GM19397 (cell line): ENCODE results near the gene ANKRD42.
"Not testable (repeated sequence)": the region's sequence is repeated elsewhere in the genome, so short reads cannot be mapped to it uniquely, and the experiment has no call there.

ENCODE experiments used
- ATAC-seq: cut with Tn5 transposase; IDR thresholded peaks from one replicate; pipeline ENCODE4 v1.9.1; 2021; ENCODE audit warnings: mild to moderate bottlenecking, moderate library complexity; ENCODE audit not compliant: unreplicated experiment

The ANKRD42 gene

DNA sequence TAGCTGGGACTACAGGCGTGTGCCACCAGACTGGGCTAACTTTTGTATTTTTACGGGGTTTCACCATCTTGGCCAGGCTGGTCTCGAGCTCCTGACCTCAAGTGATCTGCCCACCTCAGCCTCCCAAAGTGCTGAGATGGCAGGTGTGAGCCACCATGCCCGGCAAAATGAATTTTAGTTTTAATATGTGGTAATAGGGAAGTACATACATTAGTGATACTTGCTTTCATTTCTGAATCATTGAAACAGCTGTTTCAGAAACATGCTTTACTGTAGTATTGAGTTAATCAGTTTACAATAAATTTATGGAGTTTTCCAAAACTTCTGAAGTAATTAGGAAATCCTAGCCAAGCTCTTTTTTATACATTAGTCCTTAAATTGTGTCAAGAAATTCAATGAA is 21.0 kb upstream of the ANKRD42 start:
- no peak for ATAC-seq

DNA sequence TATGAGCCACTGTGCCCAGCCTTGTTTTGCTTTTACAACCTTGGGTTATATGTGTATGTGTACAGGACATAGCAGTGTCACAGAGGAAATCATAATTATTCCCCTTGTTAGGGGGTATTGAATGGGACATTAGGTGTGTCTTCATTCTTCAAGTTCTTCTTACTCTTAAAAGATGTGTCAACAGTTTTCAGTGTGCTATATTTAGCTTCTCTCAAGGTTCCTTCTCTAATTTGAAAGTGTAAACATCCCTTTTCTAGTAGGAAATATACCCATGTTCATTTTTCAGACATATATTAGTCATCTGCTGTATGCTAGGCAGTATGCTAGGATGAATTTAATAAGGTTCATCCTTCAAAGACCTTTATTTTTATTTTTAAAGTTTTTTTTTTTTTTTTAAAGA is 19.5 kb upstream of the ANKRD42 start:
- ATAC-seq, result no peak

DNA sequence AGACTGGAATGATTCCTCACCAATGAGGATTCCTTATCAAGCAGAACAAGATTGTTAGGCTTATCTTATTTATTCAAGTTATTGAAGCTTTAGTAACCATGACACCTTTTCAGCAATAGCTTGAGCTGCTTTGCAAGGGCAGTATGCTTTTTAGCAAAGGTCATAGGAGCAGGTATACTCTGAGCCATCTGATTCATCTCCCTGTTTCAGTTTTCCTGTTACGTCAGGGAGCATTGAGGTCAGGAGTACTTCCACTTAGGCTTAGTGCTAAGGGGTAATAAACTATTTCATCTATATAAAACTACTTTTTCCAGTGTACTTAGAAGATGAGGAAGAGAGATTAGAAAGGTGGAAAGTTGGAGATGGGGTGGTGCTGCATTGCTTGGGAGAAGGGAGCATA is 17.7 kb upstream of the ANKRD42 start:
- ATAC-seq, result no peak

DNA sequence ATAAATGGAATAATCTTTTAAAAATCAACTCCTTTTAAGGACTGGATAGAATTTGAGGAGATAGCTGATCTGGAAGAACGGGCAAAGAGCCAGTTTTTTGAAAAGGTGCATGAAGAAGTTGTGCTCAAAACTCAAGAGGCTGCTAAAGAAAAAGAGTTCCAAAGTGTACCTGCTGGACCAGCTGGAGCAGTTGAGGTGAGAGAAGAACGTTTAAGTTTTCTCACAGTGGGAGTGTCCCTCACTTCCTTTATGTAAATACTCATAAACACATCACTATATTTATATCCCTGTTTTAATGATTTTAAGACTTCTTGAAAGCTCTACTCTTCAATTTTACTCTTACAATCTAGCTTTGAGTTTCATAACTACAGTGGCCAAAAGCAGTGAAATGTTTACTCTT is 11.7 kb upstream of the ANKRD42 start:
- ATAC-seq, result no peak

DNA sequence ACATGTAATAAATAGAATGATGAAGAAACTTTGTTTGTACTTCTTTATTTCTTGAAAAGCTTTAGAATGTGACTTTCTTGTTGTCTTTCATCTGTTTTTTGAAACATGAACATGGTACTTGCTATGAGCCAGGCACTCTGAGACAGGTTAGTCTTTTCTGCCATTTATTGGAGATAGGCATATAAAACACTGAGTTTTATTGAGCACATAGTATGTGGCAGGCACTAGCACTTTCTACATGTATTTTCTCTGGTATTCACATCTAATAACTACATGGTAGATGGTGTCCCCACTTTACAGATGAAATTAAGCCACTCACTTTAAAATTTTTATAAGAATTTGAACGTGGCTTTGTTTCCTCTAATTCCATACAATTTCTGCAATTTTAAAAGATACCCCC is 7.7 kb upstream of the ANKRD42 start:
- ATAC-seq, result no peak

DNA sequence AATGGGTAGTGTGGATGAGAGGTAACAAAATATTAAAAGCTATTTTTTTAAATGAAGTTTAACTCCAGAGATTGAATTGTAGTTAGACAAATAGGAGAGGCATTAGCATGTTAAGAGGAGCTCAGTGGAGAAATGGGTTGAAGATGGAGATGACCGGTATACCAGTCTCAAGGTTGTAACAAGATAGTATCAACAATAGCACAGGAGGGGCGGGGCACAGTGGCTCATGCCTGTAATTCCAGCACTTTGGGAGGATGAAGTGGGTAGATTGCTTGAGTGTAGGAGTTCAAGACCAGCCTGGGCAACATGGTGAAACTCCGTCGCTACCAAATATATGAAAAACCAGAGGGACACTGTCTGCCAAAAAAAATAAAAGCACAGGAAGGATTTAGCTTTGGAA is 6.0 kb upstream of the ANKRD42 start:
- ATAC-seq, result no peak

DNA sequence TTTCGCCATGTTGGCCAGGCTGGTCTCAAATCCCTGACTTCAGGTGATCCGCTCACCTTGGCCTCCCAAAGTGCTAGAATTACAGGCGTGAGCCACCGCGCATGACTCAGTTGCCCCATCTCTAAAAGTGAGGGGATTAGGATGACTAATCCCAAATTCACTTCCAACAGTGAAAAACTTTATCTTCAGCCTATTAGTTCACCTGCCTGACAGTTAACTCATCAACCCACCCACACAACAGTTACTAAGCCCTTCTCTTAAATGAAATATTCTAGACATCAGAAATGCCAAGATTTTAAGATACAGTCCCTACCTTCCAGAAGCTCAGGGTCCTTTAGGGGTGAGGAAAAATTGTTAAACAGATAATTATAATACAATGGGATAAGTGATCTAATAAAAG is 2.0 kb upstream of the ANKRD42 start:
- no peak for ATAC-seq

DNA sequence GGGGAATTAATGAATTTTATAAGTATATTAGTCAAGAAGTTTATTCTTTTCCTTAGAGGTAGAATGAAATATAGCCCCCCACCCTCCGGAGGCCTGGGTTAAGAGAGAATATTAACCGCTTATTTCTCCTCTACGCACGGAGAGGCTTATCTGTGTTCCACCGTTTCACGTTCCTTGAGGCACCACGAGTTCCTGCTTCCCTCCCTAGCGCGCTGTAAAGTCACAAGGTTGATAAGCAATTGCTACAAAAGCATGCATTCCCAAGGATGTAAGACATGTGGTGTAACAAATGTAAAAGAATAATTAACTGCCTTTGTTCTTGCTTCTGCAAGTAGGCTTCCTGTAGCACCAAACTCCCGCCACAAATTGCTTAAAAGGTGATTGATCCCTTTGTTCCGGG is 1.5 kb upstream of the ANKRD42 start:
- no peak for ATAC-seq

DNA sequence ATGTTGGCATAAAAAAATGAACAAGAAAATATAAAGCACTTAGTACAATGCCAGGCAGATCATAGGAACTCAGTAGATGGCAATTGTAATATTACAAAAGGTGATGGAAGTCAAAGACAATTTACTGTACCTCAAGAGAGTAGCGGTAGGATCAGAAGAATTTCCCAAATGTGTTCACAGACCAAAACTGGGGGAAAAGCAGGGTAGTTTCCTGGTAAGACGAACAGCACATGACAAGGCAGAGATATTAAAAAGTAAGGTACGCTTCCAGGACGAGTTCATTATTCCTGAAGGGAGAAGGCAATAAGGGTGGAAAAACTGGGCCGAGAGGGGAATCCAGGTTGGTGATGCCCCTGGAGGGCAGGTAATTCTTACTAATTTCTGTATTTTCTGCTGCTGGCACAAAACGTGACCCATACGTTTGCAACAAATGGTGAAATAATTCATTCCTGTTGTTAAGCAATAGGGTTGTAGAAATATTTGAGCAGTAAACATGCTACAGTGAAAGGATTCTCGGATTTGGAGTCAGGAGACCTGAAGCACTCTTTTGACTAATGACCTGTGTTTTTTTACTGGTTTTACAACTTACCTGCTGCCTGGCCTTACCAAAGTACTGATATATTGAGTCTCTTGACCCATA is 786 bp upstream of the ANKRD42 start:
- ATAC-seq, result no peak

DNA sequence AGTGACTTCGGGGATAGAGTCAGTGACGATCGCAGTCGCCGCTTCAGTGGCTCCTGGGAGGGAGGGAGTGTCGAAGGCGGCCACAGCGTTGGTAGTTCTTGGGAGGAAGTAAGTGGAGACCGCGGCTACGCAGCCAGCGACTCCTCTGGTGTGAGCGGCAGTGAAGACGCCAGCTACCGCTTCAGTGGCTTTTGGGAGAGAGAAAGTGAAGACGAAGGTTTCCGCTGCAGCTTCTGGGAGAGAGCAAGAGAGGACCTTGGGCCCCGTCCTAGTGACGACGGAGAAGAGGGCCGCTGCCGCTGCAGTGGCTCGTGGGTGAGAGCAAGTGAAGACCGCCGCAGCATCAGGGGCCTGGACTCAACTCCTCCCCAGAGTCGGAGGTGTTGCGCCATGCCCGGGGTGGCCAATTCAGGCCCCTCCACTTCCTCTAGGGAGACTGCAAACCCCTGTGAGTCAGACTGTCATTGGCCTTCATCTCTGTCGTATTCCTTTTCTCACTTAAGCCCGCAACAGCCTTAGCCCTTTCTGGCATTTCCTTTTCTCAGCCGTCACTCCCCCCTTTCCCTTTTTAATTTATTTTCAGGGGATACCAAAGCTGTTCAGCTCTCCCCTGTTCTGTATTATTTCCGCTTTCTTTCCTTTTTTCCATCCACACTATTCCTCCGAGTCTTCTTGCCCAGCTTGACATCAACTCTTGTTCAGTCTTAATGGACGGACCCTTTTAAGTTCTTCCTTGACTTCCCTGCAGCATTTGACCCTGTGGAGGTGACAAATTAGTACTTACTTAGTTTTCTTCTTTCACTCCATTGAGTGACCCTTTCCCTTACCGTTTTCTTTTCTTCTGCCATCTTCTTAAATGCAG is 1.0 kb downstream of the ANKRD42 start:
- ATAC-seq, result peak; percentile 56

DNA sequence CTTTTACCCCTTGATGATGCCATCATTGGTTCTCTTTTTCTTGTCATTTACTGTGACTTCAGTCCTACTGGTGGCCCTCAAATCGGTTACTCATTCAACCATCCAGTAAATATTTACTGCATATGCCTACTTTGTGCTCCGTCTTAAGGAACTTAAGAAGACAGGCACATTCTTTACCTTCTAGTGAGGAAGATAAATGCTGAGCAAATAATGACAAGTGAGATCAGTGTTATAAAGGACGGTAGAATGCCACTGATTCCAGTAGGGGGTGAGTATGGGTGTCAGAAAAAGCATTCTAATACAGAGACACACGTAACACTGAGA is 1.6 kb downstream of the ANKRD42 start:
- ATAC-seq, result no peak

DNA sequence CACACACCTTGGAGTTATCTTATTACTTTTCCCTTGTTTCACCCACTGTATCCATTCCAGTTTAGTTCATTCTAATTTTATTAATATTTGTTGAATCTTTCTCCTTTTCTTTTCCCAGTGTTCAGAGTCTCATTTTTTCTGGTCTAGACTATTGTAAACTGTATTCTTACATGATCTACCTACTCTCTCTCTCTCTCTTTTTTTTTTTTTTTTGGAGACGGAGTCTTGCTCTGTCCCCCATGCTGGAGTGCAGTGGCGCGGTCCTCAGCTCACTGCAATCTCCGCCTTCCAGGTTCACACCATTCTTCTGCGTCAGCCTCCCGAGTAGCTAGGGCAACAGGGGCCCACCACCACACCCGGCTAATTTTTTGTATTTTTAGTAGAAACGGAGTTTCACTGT is 2.1 kb downstream of the ANKRD42 start:
- ATAC-seq, result no peak

DNA sequence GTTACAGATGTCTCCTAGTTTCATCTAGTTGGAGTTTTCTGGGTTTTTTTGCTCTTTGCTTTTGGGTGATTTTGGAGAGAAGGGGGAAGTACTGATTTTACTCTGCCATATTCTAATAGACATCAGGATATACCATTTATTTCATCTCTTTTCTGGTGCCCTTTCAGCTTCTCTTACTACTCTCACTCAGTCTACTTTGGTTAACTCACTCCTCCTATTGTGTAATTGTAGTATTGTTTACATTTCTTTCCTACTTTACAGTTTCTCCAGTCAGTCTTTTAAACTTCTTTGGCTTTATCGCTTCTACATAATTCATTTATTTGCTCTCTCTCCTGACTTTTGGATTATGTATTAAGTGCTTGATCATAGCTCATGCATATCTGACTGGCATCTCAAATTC is 6.5 kb downstream of the ANKRD42 start:
- no peak for ATAC-seq

DNA sequence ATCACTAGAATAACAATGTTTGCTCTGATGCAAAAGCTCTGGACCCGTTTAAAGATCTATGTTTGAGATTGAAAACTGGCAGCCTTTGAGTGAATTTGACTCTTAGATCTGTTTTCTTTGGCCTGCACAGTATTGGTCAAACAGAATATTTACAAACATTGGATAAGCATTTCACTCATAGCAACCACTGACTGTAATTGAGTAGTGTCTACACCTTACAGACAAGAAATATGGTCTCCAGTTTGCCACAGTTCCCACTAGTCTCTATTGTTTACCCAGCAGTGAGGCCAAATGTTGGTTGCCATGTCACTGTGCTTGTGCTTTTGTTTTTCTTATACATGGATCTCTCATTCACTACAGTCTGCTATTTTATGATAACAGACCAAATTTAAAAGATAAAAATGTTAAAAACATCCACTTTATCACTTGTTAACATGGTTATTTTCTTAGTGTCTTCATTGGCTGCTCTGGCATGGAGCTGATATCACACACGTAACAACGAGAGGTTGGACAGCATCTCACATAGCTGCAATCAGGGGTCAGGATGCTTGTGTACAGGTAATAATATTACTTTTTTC is 12.2 kb downstream of the ANKRD42 start:
- ATAC-seq, result no peak

DNA sequence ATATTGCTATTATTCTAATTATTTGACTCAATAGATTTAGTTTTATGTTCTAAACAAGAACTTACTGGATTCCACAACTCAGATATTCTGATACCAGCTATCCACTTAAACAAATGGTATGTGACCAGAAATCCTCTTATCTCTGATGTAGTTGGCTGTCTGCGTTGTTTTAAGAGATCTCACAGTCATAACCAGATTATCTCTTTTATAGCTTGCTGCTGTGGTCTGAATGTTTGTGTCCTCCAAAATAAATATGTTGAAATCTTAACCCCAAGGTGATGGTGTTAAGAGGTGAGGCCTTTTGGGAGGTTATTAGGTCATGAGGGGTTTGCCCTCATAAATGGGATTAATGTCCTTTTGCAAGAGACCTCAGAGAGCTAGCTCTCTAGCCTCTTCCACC is 12.7 kb downstream of the ANKRD42 start:
- ATAC-seq, result no peak

DNA sequence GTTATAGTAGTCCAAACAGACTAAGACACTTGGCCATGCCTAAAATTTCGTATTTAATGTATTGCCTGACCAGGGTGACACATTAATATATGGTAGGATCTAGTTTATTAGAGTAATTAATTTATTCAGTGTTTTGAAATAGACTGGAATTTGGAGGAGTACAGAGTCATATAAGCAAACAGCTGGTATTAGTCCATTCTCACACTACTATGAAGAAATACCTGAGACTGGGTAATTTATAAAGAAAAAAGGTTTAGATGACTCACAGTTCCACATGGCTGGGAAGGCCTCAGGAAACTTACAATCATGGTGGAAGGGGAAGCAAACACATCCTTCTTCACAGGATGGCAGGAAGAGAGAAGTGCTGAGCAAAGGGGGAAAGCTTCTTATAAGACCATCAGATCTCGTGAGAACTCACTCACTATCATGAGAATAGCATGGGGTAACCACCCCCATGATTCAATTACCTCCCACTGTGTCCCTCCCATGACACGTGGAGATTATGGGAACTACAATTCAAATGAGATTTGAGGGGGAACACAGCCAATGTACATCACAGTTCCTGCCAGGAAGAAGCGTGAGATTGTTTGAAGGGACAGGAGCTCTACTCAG is 13.4 kb downstream of the ANKRD42 start:
- ATAC-seq, result not testable (repeated sequence)

DNA sequence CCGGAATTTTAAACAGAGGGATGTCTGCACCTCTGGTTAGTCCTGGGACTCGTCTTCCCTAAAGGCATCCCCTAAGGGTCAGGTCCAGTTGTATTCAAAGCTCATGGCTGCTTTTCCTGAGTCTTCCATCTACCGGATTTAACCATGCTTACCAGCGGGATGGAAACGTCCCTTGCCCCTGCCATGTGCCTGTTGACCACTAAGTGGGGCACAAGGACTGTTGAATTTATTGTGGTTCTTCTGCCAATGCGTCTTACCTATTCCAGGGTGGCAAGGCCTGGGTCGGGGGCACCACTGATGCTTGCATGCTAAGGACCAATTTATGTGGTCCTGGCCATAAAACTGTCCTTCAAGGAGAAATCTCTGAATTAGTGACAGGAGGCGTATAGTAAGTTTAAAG is 25.6 kb downstream of the ANKRD42 start:
- ATAC-seq, result no peak

DNA sequence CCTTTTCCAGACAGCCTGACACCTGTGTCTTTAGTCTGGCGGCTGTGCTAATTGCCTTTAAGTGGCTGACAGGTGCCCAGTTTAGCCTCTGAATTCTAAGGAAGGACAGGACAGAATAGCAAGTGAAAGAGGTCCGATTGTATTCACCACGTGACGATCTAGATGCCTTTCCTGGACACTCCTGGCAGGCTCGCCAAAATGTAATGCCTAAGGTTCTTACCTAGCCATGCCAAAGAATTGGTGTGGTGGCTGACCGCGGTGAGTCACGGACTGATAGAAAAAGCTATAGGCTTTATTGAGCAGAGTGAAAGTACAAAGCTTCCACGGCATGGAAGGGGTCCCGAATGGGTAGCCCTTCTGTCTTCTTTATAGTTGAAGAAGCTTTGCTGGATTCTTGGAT is 26.7 kb downstream of the ANKRD42 start:
- ATAC-seq, result no peak

DNA sequence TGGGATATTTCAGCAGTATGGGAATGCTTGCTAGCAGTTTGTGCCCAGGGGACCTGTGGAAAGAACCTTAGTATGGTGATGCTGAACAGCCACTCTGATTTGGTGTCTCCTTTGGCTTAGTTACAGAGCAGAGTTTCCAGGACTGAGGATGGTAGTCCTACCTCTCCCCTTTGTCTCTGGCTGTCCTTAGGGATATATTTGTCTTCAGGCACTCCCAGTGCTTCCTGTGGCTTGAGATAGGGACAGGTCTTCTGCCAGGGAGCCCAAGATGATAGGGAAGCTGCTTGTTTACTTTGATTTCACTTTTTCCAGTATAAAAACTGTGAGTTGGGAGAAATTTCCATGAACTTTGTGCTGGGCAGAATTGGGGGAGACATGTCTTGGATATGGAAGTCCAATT is 28.2 kb downstream of the ANKRD42 start:
- no peak for ATAC-seq

DNA sequence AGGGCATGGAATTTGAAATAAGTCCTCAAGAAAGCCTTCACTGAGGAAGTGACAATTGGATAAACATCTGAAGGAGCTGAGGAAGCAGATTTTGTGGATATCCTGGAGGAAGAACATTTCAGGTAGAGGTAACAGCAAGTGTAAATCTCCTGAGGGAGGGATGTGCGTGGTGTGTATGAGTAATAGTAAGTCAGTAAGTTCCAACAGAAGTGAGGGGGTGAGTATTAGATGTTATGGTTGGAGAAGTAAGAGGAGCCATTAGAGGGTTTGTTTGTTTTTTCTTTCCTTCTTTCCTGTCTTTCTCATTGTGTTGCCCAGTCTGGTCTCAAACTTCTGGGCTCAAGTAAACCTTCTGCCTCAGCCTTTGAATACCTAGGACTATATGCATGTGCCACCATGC is 29.0 kb downstream of the ANKRD42 start:
- no peak for ATAC-seq

DNA sequence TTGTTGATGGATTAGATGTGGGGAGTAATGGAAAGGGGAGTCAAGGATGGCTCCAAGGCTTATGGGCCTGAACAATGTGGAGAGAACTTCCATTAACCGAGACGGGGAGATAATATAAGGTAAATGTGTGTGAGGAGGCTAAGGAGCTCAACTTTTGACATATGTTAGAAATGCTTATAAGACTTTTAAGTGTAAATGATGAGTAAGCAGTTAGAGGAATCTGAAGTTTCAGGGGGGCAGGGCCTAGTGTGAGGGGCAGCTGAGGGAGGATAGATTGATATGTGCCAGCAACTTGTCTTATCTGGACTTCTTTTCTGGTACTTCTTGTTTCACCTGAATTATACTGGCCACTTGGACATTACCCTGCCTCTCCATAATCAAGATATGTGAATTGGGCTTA is 29.9 kb downstream of the ANKRD42 start:
- ATAC-seq, result no peak

DNA sequence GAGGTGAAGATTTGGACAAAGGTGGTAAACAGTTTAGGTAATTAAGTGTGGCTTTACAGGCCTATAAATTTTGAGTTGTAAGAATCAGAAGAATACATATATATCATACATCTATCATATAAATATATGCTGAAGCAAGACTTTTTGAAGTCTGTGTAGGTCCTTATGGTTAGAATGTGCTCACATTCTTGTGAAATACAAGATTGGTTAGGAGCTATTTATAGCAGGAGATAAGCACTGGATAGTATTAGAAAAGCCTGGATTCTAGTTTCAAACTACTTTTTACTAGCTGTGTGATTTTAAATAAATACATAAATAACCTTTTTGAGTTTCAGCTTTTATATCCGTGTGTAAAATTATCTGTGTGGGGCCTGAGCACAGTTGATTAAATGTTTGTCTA is 42.3 kb downstream of the ANKRD42 start:
- ATAC-seq, result no peak
